Stimulated activated naive CD8-positive, alpha-beta T cell treated with anti-CD3 and anti-CD28 coated beads, Interleukin-15, Interleukin-2, amounts not matched to agents 100 U/mL and 50 U/mL, for 24 hours (primary cell): ENCODE measurements around the gene LYSMD1.
"Not testable (repeated sequence)": the region's sequence is repeated elsewhere in the genome, so short reads cannot be mapped to it uniquely, and the experiment has no call there.

Source experiments
- ATAC-seq: fragments of 150-1000 bp; cut with Tn5 transposase; one replicate; pipeline ENCODE4 v1.10.0; 2021
- DNase-seq: peaks from one replicate; pipeline ENCODE4 v3.0.0; 2021

LYSMD1 gene

GRCh38 chr1:151165738-151166504, at the start of gene LYSMD1, which contains the start of gene SCNM1:
Gene LYSMD1 (minus strand): TSS chr1:151165902. CDS start chr1:151165258, 644 bp downstream.
Gene SCNM1 (plus strand): TSS chr1:151166144. CDS start chr1:151166153, 9 bp downstream.
- DNase-seq (peak; percentile 94), ATAC-seq (peak; percentile 96)

GRCh38 chr1:151213560-151213959, 47.9 kb upstream of the LYSMD1 start:
- DNase-seq (no peak), ATAC-seq (no peak)

DNA sequence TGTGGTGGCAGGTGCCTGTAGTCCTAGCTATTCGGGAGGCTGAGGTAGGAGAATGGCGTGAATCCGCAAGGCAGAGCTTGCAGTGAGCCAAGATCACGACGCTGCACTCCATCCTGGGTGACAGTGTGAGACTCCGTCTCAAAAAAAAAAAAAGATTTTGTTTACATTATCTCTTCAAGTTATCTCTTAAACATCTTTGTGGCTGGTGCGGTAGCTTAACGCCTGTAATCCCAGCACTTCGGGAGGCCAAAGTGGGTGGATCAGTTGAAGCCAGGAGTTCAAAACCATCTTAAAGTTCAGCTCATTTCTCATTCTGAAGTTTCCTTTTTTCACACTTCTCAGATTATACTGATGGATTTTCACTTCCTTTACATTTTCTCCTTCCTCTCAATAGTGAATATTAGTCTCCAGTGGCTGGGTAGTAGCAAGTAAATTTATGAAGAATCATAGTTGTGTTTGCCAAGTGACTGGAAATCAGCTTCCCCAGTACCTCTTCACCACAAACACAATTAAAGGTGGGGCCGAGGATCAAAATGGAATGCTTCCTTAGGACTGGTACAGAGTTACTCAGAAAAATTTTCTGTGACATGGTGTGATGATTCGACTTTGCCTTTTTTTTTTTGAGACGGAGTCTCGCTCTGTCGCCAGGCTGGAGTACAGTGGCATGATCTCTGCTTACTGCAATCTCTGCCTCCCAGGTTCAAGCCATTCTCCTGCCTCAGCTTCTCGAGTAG, 46.4 kb upstream of the LYSMD1 start:
- DNase-seq, result no peak
- no peak for ATAC-seq

DNA sequence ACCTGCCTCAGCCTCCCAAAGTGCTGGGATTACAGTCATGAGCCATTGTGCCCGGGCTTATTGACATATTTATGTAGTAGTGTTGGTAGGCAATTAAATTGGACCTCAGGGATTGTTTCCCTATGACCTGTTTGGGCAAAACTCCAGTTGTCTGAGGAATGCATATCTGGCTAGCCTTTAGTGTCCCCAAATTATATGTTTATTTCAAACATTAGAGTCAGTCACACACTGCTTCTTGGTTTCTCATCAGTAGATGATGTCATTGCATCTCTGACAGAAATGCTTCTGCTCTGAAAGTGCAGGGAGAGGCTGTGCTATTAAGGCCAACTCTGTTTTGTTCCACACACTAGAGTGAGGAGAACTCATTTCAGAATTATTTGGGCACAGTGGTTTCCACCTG, 45.1 kb upstream of the LYSMD1 start:
- ATAC-seq (no peak), DNase-seq (no peak)

- not testable (repeated sequence) for ATAC-seq, DNase-seq
Measured at GRCh38 chr1:151205381-151205965, 39.8 kb upstream of the LYSMD1 start.

DNA sequence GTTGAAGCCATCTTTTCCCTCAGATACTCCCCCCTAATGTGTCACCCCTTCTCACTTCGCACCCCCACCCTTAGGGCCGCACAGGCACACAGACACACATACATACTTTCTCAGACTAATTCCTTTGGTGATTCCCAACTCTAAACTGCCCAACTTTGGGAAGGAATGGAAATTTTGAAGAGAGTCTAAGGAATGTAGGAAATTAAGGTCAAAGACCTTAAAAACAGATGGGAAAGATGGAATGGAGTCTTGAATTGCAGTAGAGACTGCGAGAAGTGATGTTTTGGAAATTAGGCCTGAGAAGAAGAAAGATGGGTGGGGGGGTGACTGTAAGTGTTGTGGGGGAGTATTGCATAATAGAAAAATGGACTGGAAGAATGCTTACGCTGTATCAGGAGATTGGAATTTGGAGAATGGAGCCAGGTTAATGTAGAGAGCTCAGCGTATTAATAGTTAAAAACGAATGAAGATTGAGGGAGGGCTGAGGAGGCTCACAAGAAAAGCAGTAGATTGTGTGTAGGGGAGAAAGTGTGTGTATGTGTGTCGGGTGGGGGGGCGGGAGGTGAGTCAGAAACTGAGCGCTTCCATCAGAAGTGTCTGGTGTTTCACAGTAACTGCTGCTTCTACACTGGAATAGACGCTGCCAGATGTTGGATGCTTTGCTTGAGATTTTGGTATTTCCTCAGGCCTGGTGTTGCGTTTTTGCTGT, 34.3 kb upstream of the LYSMD1 start:
- no peak for ATAC-seq
- DNase-seq, result peak; percentile 22

GRCh38 chr1:151198254-151199127, 32.8 kb upstream of the LYSMD1 start, which contains the start of gene PIP5K1A:
Gene PIP5K1A (plus strand): TSS chr1:151198552. CDS start chr1:151198997, 445 bp downstream.
- DNase-seq (peak; percentile 100), ATAC-seq (peak; percentile 90)

- DNase-seq (no peak), ATAC-seq (no peak)
Measured at GRCh38 chr1:151197863-151198253, 32.2 kb upstream of the LYSMD1 start.

DNA sequence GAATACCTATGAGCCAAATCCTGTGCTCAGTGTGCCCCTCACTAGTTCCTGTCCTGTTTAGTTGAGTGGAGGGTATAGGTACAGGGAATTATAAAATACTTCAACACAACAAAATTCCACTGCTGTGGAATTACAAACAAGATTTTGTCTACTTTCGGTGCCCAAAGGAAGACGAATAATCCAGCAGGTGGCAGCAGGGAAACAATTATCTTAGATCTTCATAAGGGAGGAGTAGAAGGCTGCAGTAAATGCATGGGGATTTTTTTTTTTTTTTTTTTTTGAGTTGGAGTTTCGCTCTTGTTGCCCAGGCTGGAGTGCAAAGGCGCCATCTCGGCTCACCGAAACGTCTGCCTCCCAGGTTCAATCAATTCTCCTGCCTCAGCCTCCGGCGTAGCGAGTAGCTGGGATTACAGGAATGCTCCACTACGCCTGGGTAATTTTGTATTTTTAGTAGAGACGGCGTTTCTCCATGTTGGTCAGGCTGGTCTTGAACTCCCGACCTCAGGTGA, 30.6 kb upstream of the LYSMD1 start:
- DNase-seq, result peak; percentile 53
- peak; percentile 28 for ATAC-seq

- ATAC-seq, DNase-seq: not testable (repeated sequence)
Measured at GRCh38 chr1:151194894-151195594, 29.3 kb upstream of the LYSMD1 start.

DNA sequence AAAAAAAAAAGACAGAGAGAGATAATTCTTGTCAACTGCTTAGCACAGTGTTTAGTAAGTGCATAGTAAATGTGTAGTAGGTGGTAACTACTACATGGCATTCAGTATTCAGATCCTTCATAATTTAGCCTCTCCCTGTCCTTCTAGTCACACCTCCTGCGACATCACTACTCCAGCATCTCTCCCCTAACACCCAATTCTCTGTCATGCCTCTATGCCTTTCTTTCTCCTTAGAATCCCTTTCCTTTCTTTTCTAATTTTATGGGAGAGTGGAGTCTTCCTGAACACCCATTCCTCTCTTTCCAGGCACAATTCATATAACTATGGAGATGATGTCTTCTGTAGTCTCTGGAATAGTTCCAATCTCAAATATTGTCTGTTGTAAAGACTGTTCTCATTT, 28.2 kb upstream of the LYSMD1 start:
- ATAC-seq, result no peak
- DNase-seq, result no peak

DNA sequence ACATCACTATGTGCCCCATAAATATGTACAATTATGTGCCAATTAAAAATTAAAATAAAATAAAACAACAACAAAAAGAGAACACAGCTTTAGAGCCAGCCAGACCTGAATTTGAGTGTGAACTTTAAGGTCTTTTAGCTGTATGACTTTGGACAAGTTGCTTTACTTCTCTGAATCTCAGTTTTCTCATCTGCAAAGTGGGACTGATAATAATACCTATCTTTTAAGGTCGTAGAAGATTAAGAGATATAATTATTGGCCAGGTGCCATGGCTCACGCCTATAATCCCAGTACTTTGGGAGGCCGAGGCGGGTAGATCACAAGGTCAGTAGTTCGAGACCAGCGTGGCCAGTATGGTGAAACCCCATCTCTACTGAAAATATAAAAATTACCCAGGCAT, 27.6 kb upstream of the LYSMD1 start:
- no peak for ATAC-seq
- DNase-seq, result no peak

- DNase-seq (no peak), ATAC-seq (no peak)
Measured at GRCh38 chr1:151192047-151192446, 26.3 kb upstream of the LYSMD1 start.

DNA sequence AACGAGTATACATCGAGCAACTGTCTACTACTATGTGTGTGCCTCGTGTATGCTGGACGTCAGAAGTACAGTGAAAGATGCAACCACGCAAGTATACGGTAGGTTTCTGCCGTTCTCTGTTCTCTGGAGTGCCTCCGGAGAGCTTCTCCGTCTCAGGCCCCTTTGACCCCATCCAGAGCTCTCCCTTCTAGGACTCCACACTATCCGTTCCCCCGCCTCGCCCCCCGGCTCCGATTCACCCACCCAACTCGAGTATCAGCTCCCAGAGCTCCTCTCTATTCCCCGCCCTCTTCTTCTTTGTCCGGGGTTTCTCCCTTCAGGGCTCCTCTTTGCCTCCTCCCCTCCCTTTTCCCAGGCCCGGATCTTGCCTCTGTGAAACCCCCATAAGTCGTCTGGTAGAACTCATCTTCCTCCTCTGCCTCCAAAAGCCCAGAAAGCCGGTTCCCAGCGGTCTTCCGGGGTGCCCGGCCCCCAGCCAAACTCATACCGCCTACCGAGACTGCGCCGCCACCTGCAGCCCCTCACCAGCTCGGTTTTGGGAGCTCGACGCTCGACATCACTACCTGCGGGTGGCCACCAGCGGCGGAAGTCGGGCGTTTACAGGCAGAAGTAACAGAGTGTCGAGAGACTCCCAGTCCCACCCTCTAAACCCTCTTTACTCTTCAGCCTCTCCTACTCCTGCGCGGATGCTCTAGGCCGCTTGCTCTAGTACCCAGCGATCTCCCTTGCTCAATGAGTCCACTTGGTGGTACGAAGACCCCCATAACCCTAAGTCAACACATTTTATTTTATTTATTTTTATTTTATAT, 24.1 kb upstream of the LYSMD1 start, which contains the start of gene VPS72:
TSS of gene VPS72 (minus strand) at position 561 of the 809 bp plus-strand sequence. CDS start at position 485, 76 bp downstream.
- ATAC-seq (peak; percentile 99), DNase-seq (peak; percentile 87)

DNA sequence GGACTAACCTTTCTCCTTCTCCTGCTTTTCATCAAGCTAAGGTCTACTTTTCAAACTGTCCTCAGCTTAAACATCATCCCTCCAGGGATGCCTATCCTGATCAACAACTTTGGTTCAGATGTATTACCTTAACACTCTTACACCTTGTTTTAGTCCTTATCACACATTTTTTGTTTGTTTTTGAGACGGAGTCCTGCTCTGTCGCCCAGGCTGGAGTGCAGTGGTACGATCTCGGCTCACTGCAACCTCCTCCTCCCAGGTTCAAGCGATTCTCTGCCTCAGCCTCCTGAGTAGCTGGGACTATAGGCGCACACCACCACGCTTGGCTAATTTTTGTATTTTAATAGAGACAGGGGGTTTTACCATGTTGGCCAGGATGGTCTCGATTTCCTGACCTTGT, 23.0 kb upstream of the LYSMD1 start:
- ATAC-seq, DNase-seq: not testable (repeated sequence)

- no peak for ATAC-seq
Measured at GRCh38 chr1:151187205-151187604, 21.5 kb upstream of the LYSMD1 start.

GRCh38 chr1:151184211-151184610, 18.5 kb upstream of the LYSMD1 start:
- no peak for DNase-seq
- ATAC-seq, result no peak

More at GRCh38 chr1:151187205-151187604, 21.5 kb upstream of the LYSMD1 start:
- DNase-seq, result no peak

GRCh38 chr1:151176514-151177045, 10.9 kb upstream of the LYSMD1 start:
- no peak for DNase-seq
- ATAC-seq, result no peak

- DNase-seq, result no peak
Measured at GRCh38 chr1:151175863-151176262, 10.2 kb upstream of the LYSMD1 start, which contains the start of gene TMOD4. Gene TMOD4 (minus strand): TSS chr1:151175981. CDS start chr1:151174875, 1,106 bp downstream.

More at GRCh38 chr1:151175863-151176262, 10.2 kb upstream of the LYSMD1 start, which contains the start of gene TMOD4:
- no peak for ATAC-seq
